Activated naive CD4-positive, alpha-beta T cell treated with anti-CD3 and anti-CD28 coated beads for 36 hours (primary cell): ENCODE data around the gene SRRD. TPM values are rescaled to one million over a fixed set of nuclear protein-coding genes. Genes with fewer than 3 reads are reported as not detected.

Source experiments
- CTCF ChIA-PET: fragments of 350-600 bp; sonication (Branson Sonifier 250); formaldehyde crosslinking; loops from one replicate; lab custom pipeline; 2021; ENCODE audit warnings: antibody characterized with exemption; lab: Charles Lee
- DNase-seq: peaks from one replicate; pipeline ENCODE4 v3.0.0-alpha.2; 2020
- H3K27ac Mint-ChIP-seq: one replicate; pipeline ENCODE4 v1.8.0; 2021; ENCODE audit warnings: mild to moderate bottlenecking, mixed read lengths
- H3K27me3 Mint-ChIP-seq: one replicate; pipeline ENCODE4 v1.8.0; 2021; ENCODE audit warnings: low read depth, mixed read lengths
- H3K36me3 Mint-ChIP-seq: one replicate; pipeline ENCODE4 v1.8.0; 2021; ENCODE audit warnings: low read depth, mixed read lengths
- H3K4me1 Mint-ChIP-seq: one replicate; pipeline ENCODE4 v1.8.0; 2021; ENCODE audit warnings: low read depth, mixed read lengths
- H3K4me3 Mint-ChIP-seq: one replicate; pipeline ENCODE4 v1.8.0; 2021; ENCODE audit warnings: mild to moderate bottlenecking, moderate library complexity, mixed read lengths
- H3K9me3 Mint-ChIP-seq: one replicate; pipeline ENCODE4 v1.8.0; 2021; ENCODE audit warnings: mixed read lengths
- intact Hi-C: fragments of 100-400 bp; cut with micrococcal nuclease; formaldehyde crosslinking; loops from one replicate; pipeline ENCODE4 v1.15.1; 2023
- total RNA-seq, 2 experiments: library from RNA; stranded (reverse); gene quantifications; one replicate each; pipeline ENCODE4 v1.2.3, GENCODE V29; 2021

SRRD gene
- total RNA-seq, 2 experiments from 2014 or later, result 20.8 to 21.6 TPM

DNA sequence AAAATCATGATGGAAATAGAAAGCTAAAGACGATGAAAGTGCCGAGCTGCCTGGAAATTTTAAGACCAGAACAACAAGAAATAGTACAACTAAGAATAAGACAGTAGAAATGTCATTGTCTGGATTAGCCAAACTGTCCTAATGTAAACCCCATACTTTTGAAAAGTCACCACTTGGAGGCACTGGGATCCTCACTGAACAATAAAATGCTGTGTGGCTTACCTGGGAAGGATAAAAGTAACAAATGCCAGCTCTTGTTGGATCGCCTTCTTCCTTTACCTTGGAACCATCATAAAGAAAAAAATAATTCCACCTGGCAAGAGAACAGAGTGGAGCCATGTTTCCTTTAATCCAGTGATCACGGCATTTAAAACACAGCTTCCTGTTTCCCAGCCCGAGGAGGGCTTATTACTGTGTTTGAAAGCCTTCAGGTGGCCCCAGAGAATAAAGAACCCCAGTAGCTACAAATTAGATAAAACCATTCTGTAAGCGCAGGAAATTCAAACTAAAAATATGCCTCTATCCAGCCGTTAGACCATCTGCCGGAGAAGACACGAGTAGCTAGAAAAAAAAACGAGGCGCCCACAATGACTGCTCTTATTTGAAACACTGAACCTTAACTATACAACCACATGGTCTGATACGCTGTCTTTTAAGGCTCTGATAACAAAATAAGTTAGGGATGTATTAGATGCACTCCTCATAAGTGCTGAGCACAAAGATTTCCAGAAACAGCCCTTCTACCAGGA, 4.5 kb upstream of the SRRD start:
- peaks cover 59% of the 10 kb centered on the region for H3K4me1 Mint-ChIP-seq

DNA sequence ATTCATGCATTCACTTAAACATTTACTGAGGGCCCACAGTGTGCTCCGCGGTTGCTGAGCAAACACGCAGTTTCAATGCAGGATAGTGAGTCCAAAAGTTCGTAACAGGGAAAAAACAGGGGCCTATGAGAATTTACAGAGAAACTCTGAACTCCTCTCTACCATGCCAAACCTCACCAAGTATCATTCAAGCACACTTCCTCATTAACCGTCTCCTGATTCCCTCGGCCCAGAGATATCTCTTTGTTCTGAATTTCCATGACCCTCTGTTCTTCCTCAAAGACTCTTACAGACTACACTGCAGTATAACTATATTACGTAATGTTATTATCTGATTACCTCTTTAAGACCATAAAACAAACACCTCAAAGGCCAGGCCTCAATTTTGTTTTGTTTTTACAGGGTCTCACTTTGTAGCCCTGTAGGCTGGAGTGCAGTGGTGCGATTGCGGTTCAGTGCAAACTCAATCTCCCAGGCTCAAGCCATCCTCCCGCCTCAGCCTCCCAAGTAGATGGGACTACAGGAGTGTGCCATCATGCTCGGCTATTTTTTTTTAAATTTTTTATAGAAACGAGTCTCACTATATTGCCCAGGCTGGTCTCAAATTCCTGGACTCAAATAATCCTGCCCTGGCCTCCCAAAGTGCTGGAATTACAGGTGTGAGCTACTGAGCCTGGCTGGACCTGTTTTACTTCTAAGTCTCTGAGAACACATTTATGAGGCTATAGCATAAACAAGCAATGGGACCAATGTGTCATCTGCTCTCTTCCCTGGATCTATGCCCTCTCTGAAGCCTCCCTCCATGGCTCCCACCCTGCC, 3.7 kb upstream of the SRRD start:
- H3K27ac Mint-ChIP-seq, result peak overlapping the region; percentile 15
- CTCF ChIA-PET, result interaction anchor here (0.6 to 2.3 kb wide), 9 partner anchors 9 to 1439 kb away, joined by 3 to 11 read pairs (median 4); partner anchors contain the start of gene PITPNB
- H3K4me1 Mint-ChIP-seq, result peaks cover 61% of the 10 kb centered on the region

More for the DNA sequence above, 4.5 kb upstream of the SRRD start:
- Mint-ChIP-seq H3K27ac (peak overlapping the region; percentile 15), H3K27me3 (no peaks in the 10 kb centered on the region), H3K4me3 (peak overlapping the region; percentile 70), H3K36me3 (peaks cover 38% of the 10 kb centered on the region), H3K9me3 (no peaks in the 10 kb centered on the region)
- intact Hi-C loops, result loop anchor here (1.0 kb wide), 1 partner anchor 193 kb away; no protein-coding TSS in a partner anchor
- DNase-seq, result no peak
- CTCF ChIA-PET, result interaction anchor here (0.6 to 1.6 kb wide), 10 partner anchors 8 to 1440 kb away, joined by 3 to 11 read pairs (median 4); partner anchors contain the start of gene PITPNB

DNA sequence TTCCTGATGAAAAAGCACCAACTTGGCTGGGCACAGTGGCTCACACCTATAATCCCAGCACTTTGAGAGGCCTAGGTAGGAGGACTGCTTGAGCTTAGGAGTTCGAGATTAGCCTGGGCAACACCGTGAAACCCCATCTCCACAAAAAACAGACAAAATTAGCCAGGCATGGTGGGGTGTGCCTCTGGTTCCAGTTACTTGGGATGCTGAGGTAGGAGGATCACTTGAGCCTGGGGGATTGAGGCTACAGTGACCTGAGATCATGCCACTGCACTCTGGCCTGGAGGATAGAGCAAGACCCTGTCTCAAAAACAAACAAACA, 3.1 kb upstream of the SRRD start:
- Mint-ChIP-seq H3K27me3 (no peaks in the 10 kb centered on the region), H3K4me3 (peak overlapping the region; percentile 54), H3K4me1 (peaks cover 66% of the 10 kb centered on the region), H3K36me3 (peaks cover 32% of the 10 kb centered on the region), H3K9me3 (no peaks in the 10 kb centered on the region), H3K27ac (no peak overlapping the region)
- intact Hi-C loops, result loop anchor here (5.0 kb wide), 1 partner anchor 83 kb away; no protein-coding TSS in a partner anchor
- CTCF ChIA-PET, result interaction anchor here (1.2 to 2.3 kb wide), 4 partner anchors 19 to 115 kb away, joined by 3 to 10 read pairs (median 4); no protein-coding TSS in a partner anchor
- no peak for DNase-seq

More for the DNA sequence above, 3.7 kb upstream of the SRRD start:
- intact Hi-C loops, result loop anchor here (1.0 to 5.0 kb wide), 2 partner anchors 83 to 192 kb away; no protein-coding TSS in a partner anchor
- Mint-ChIP-seq H3K9me3 (no peaks in the 10 kb centered on the region), H3K36me3 (peaks cover 32% of the 10 kb centered on the region), H3K4me3 (peak overlapping the region; percentile 70), H3K27me3 (no peaks in the 10 kb centered on the region)
- DNase-seq, result no peak

DNA sequence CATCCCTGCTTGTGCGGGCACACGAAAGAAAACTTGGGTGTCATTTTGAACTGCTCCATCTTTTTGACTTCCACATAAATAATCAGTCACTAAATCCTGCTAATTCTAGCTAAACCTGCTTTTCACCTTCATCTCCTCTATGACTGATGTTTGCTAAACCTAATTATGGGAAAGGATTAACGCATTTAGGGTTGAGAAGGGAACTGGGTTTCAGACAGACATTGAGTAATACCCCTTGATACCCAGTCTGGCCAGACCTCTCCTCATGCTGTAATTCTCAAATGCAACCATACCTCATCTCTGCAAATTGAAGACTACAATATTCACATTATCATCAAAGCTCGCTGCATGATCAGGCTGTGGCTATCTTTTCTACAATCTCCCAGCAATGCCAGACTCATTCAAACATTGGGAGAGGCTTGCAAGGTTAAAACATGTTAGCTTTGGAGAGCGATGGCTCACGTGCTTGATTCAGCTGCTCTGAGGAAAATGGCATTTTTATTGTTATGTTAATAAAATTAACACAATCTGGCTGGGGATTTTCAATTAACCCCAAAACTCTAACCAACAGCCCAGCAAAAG, 2.5 kb upstream of the SRRD start:
- Mint-ChIP-seq H3K4me1 (peaks cover 72% of the 10 kb centered on the region), H3K27me3 (no peaks in the 10 kb centered on the region), H3K4me3 (peak overlapping the region; percentile 54), H3K9me3 (no peaks in the 10 kb centered on the region), H3K27ac (no peak overlapping the region), H3K36me3 (peaks cover 32% of the 10 kb centered on the region)
- CTCF ChIA-PET, result interaction anchor here (1.2 to 2.3 kb wide), 6 partner anchors 18 to 115 kb away, joined by 3 to 10 read pairs (median 4); no protein-coding TSS in a partner anchor
- no peak for DNase-seq
- intact Hi-C loops, result loop anchor here (5.0 kb wide), 1 partner anchor 84 kb away; no protein-coding TSS in a partner anchor

DNA sequence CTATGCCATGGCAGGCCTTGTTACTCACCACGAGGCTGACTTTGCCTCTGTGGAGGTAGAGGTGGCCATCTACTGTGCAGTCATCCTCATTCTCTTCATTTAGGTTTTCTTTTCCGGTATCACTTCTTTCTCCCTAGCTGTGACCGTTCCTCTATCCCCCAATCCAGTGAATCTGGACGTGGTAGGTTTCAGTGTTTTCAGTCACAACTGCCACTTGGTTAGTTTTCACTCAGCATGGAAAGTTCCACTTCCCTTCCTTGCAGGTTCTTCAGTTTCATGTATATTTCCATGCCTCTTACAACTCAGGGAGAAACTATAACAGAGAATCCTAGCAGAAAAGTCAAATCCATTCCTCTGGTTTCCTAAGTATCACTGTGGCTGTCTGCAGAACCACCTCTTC, 2.0 kb upstream of the SRRD start:
- Mint-ChIP-seq H3K36me3 (peaks cover 29% of the 10 kb centered on the region), H3K4me1 (peaks cover 72% of the 10 kb centered on the region), H3K9me3 (no peaks in the 10 kb centered on the region), H3K27ac (peak overlapping the region; percentile 84), H3K27me3 (no peaks in the 10 kb centered on the region), H3K4me3 (peak overlapping the region; percentile 82)
- intact Hi-C loops, result loop anchor here (5.0 kb wide), 1 partner anchor 84 kb away; no protein-coding TSS in a partner anchor
- CTCF ChIA-PET, result interaction anchor here (0.6 to 2.3 kb wide), 7 partner anchors 19 to 169 kb away, joined by 3 to 10 read pairs (median 4); no protein-coding TSS in a partner anchor
- peak; percentile 19 for DNase-seq

DNA sequence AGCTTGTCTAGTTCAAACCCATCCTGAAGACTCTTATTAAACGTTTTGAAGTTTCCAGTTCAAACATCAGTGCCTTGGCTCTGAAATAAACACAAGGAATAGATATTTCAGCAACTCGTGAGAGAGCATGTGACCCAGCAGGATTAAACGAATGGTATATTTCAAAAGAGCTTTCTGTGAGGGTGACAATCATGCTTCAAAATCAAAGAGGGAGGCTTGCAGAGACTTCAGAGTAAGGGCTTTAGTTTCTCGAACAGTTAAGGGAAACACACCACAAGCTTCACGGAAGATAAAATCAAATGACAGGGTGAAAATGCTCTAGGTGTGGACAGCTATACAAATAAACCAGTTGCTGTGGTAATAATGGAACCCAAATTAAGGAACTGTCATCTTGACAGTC, 1.5 kb upstream of the SRRD start:
- CTCF ChIA-PET, result interaction anchor here (0.6 to 2.3 kb wide), 7 partner anchors 19 to 168 kb away, joined by 3 to 10 read pairs (median 5); no protein-coding TSS in a partner anchor
- Mint-ChIP-seq H3K36me3 (peaks cover 26% of the 10 kb centered on the region), H3K27me3 (no peaks in the 10 kb centered on the region), H3K9me3 (no peaks in the 10 kb centered on the region), H3K27ac (peak overlapping the region; percentile 84), H3K4me3 (peak overlapping the region; percentile 82), H3K4me1 (peaks cover 69% of the 10 kb centered on the region)
- intact Hi-C loops, result loop anchor here (5.0 kb wide), 1 partner anchor 85 kb away; no protein-coding TSS in a partner anchor
- no peak for DNase-seq

DNA sequence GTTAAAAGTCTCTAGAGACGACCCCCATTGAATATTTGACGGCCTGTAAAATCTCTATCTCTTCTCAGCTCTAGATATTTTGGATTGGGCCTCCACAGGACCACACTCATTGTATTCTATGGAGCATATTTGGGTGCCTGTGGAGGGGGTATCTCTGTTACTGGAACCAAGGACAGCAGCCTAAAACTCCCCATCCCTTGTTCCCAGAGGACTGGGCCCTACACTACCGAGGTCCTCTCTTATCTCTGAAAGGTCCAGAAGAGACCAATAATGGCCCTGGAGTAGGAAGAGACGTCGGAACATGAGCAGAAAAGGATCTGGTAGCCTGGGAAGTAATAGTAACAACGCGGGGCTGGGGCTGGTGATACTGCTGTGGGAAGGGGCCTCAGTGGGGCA, 636 bp upstream of the SRRD start:
- intact Hi-C loops, result loop anchor here (1.0 to 5.0 kb wide), 3 partner anchors 55 to 107 kb away; partner anchors contain the start of gene TPST2
- H3K36me3 Mint-ChIP-seq, result peaks cover 17% of the 10 kb centered on the region

DNA sequence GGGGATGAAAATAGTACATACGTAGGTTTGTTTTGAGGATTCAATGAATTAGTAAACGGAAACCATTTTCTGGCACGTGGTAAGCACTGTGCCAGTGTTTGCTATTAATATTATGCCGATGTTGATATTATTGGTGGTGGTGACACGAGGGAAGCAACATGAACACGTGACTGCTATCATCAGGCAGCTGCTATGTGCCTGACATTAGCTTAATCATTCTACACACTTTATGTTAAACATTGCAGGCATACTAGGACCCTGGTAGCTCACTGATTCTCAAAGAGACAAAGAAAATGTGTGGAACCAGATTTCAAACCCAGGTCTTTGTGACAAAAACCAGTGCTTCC, 656 bp downstream of the SRRD start:
- H3K36me3 Mint-ChIP-seq, result peaks cover 14% of the 10 kb centered on the region
- CTCF ChIA-PET, result interaction anchor here (0.5 to 1.7 kb wide), 8 partner anchors 19 to 194 kb away, joined by 3 to 7 read pairs (median 4); no protein-coding TSS in a partner anchor
- H3K4me1 Mint-ChIP-seq, result peaks cover 53% of the 10 kb centered on the region
- H3K27me3 Mint-ChIP-seq, result no peaks in the 10 kb centered on the region
- DNase-seq, result no peak
- H3K4me3 Mint-ChIP-seq, result peak overlapping the region; percentile 82
- H3K27ac Mint-ChIP-seq, result peak overlapping the region; percentile 83
- intact Hi-C loops, result loop anchor here (1.0 to 5.0 kb wide), 2 partner anchors 28 to 87 kb away; partner anchors contain the start of gene TFIP11
- H3K9me3 Mint-ChIP-seq, result no peaks in the 10 kb centered on the region

More for the DNA sequence above, 636 bp upstream of the SRRD start:
- Mint-ChIP-seq H3K27me3 (no peaks in the 10 kb centered on the region), H3K27ac (peak overlapping the region; percentile 84), H3K4me3 (peak overlapping the region; percentile 82), H3K4me1 (peaks cover 60% of the 10 kb centered on the region), H3K9me3 (no peaks in the 10 kb centered on the region)
- no peak for DNase-seq
- CTCF ChIA-PET, result interaction anchor here (0.6 to 1.7 kb wide), 6 partner anchors 20 to 189 kb away, joined by 3 to 5 read pairs (median 4); no protein-coding TSS in a partner anchor

DNA sequence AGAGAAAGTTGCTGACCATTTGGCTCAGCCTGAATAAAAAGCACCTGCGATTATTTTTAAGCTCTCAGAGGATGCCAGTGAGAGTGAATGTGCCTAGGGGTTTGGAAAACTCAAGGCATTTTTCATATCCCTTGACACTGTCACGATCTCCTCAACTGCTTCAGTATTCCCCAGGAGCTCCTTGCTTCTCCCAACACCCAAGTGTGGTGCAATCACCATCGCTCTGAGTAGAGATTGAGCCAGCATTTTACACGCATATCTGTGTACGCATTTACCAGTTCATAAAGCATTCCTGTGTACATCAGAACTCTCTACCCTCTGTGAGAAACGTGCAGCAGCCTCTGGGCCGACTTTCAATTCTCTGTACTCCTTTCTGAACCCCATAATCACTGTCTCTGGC, 1.3 kb downstream of the SRRD start:
- H3K36me3 Mint-ChIP-seq, result peaks cover 8% of the 10 kb centered on the region
- H3K4me3 Mint-ChIP-seq, result peak overlapping the region; percentile 35
- H3K9me3 Mint-ChIP-seq, result no peaks in the 10 kb centered on the region
- peak overlapping the region; percentile 5 for H3K27ac Mint-ChIP-seq
- DNase-seq, result no peak
- no peaks in the 10 kb centered on the region for H3K27me3 Mint-ChIP-seq
- H3K4me1 Mint-ChIP-seq, result peaks cover 47% of the 10 kb centered on the region
- intact Hi-C loops, result no loop called here
- CTCF ChIA-PET, result interaction anchor here (1.3 to 1.7 kb wide), 5 partner anchors 24 to 193 kb away, joined by 3 to 4 read pairs (median 3); no protein-coding TSS in a partner anchor

DNA sequence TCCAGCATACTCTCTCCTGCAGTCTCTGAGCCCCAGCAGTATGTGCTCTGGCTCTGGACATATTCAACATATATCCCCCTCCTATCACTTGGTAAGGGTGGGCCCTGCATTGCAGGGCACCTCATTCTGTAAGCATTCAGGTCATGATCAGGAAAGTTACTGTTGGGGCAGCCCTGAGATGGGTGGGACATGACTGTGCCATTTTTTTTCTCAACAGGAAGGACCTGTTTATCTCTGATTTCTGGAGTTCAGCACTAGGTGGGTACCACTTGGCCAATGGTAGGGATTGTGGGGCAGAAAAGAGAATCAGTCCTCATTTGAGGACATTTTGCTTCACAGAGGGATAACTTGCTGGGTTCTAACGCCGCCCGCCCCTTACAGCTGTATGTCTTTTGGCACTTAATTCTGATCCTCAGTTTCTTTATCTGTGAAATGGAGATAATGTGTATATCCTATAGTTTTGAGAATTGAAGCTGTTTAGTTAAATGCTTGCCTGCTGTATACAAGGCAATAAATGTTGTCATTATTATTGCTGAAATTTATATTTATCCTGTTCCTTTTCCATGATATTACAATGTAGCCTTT, 2.2 kb downstream of the SRRD start:
- DNase-seq, result no peak
- no peaks in the 10 kb centered on the region for H3K27me3 Mint-ChIP-seq
- intact Hi-C loops, result no loop called here
- H3K4me3 Mint-ChIP-seq, result peak overlapping the region; percentile 35
- peak overlapping the region; percentile 66 for H3K27ac Mint-ChIP-seq
- peaks cover 40% of the 10 kb centered on the region for H3K4me1 Mint-ChIP-seq
- CTCF ChIA-PET, result interaction anchor here (0.7 kb wide), 1 partner anchor 12 kb away, joined by 3 read pairs; no protein-coding TSS in a partner anchor
- no peaks in the 10 kb centered on the region for H3K9me3 Mint-ChIP-seq
- H3K36me3 Mint-ChIP-seq, result peaks cover 9% of the 10 kb centered on the region

DNA sequence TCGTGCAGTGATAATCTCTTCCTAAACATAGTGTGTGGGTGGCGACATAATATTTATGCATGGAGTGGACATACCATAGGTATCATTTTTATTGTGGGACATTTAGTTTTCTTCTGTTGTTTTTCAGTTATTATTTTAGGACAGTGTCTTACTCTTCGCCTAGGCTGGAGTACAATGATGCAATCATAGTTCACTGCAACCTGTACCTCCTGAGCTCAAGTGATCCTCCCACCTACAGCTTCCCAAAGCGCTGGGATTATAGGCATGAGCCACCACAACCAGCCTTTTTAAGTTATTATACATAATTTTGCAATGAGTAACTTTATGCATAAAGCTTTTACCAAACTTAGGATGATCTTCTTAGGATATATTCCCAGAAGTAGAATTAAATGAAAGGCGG, 2.7 kb downstream of the SRRD start:
- CTCF ChIA-PET, result interaction anchor here (0.7 kb wide), 1 partner anchor 13 kb away, joined by 3 read pairs; no protein-coding TSS in a partner anchor
- no peak for DNase-seq
- intact Hi-C loops, result no loop called here
- Mint-ChIP-seq H3K4me1 (peaks cover 35% of the 10 kb centered on the region), H3K27me3 (no peaks in the 10 kb centered on the region), H3K27ac (peak overlapping the region; percentile 64), H3K4me3 (no peak overlapping the region), H3K9me3 (no peaks in the 10 kb centered on the region), H3K36me3 (peaks cover 11% of the 10 kb centered on the region)
